Pulmonary artery endothelial cell (primary cell): ENCODE measurements around the gene DOC2B. TPM values are rescaled to one million over a fixed set of nuclear protein-coding genes. Genes with fewer than 3 reads are reported as not detected.

Experiments
- total RNA-seq: library from RNA; depleted of rRNA; stranded (reverse); fragments of >200 nt; gene quantifications from 2 replicates; pipeline ENCODE4 v1.2.3, GENCODE V29; 2014

The DOC2B gene
- total RNA-seq, 1 donor from 2014 or later, result 0.07 TPM

Other genes with a start within 250 kb of the DOC2B start
- not detected in 2 replicates for gene SCGB1C2, start 44.1 kb downstream of the DOC2B start, total RNA-seq
- 4.7 and 5.4 TPM in 2 replicates for gene RPH3AL, start 171.2 kb upstream of the DOC2B start, total RNA-seq